Epidermal melanocyte (primary cell): Measurements from ENCODE around the gene ZXDC.

Experiments used
- DNase-seq: peaks from one replicate; pipeline ENCODE4 v3.0.0; 2011; ENCODE audit warnings: low spot score; ENCODE audit not compliant: insufficient read length

The ZXDC gene

GRCh38 chr3:126416943-126417342 is 58.7 kb downstream of the ZXDC start:
- no peak for DNase-seq

DNA sequence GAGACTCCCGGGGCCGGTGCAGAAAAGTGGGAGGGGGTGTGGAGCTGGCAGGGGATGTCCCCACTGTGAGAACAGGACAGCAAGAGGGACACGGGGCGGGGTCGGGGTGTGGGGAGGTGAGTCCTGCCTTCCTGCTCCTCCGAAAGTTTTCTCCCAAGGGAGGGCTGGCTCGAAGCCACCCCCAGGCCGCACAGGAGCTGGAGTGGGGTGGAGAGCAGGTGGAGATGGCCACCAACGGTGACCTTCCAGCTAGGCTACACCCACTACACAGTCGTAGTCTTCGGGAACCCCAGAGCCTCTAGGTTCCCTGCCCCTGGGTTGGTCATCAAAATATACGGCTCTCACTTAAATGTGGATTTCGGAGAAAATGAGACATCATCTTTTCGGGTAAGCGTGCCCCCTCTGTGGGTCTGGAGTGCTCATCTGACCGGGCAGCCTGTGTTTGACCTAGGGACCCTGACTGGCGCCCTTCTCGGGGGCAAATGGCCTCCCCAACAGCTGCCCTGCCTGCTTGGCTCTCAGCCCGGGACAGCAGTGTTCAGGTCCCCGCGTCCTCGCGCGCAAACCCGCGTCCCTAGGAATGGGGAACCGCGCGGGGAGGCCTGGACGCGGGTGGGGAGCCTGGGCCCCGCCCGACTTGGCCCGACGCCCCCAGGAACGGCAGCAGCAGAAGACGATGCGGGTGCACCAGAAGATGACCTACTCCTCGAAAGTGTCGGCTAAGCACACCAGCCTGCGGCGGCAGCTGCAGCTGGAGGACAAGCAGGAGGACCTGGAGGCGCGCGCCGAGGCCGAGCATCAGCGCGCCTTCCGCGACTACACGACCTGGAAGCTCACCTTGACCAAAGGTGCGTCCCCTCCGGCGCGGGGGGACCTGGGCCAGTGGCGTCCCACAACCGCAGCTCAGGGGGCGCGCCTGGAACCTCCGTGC is 59.8 kb downstream of the ZXDC start:
- no peak for DNase-seq

GRCh38 chr3:126414961-126415660 is 60.6 kb downstream of the ZXDC start:
- no peak for DNase-seq

DNA sequence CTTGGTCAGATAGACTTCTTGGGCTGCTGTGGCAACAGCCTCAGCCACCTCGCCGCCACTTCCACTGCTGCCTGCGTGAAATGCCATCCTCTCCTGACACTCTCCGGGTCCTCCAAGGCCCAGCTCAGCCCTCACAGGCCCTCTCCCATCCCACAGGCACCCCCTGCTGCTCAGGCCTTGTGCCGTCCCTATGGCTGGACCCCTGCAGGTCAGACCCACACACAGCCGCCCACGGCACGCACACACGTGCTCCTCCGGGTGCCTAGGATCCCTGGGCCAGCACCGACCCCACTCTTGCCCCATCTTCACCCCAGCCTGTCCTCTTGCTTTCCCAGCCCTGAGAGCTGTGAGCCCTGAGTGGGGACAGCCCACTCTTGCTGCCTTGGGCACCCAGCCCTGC is 61.3 kb downstream of the ZXDC start:
- DNase-seq: no peak

- no peak for DNase-seq
Observed at GRCh38 chr3:126413693-126414080, 62.0 kb downstream of the ZXDC start.

GRCh38 chr3:126412841-126413692 is 62.6 kb downstream of the ZXDC start:
- no peak for DNase-seq

- DNase-seq: no peak
Observed at GRCh38 chr3:126408099-126408498, 67.6 kb downstream of the ZXDC start.

DNA sequence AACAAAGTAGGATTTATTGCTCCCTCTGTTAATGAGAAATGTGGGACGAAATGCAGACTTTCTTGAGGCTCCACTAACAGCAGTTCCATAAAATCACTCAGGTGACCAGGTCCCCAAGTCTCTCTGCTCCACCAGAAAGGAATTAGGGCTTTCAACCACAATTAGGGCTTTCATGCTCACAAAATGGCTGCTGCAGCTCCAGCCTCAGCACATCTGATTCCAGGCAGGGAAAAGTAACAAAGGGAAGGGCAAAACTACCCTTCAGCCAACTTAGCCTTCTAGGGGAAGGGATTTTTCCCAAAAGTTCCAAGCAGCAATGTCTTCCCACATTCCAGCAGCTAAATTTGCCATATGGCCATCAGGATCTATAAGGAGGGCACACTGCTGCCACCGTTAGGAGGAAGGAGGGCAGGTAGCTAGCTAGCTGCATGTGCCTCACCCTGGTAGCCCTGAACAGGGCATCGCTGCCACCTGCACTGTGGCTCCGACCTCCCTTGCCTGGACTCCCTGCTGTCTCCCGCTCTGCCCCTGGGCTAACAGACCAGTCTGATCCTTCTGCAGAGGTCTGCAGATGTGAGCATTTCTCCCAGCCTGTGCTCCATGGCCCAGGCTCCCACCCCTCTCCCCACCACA is 68.2 kb downstream of the ZXDC start:
- no peak for DNase-seq

DNA sequence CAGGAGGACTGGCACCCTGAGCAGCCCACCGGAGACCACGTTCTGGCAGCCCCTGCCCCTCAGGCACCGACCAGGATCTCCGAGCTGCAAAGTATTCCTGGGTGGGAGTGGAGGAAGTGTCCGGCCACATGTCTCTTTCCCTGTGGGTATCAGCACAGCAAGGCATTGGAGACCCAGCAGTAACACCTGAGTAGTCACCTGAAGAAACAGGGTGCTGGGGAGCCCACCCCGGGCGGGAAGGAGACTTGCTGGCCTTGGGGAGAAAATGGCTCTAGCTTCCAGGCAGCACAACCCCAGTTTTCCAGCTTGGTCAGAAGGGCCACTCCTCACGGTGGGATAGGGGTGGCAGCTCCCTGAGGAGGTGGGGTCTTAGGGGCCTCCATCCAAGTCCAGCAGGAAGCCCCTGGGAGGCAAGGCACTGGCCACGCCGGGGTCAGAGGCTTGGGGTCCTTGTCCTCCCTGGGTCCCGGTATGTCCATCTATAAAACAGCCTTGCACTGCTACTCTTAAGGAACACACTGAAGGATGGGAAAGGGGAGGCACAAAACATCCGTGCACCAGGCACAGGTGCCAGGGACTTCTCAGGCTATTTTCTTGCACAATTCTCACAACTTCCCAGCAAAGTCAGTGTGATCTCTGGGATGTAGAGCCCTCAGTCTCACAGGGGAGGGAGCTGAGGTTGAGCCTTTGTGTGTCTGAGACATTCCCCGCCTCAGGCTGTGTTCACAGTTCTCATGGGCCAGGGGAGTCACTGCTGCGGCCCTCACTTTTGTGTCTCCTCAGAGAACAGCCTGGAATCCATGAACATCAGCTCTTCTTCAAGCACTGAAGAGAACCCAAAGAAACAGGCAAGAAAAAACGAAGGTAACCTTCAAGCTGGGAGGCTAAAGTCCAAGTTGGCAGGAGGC is 69.0 kb downstream of the ZXDC start:
- DNase-seq: no peak

DNA sequence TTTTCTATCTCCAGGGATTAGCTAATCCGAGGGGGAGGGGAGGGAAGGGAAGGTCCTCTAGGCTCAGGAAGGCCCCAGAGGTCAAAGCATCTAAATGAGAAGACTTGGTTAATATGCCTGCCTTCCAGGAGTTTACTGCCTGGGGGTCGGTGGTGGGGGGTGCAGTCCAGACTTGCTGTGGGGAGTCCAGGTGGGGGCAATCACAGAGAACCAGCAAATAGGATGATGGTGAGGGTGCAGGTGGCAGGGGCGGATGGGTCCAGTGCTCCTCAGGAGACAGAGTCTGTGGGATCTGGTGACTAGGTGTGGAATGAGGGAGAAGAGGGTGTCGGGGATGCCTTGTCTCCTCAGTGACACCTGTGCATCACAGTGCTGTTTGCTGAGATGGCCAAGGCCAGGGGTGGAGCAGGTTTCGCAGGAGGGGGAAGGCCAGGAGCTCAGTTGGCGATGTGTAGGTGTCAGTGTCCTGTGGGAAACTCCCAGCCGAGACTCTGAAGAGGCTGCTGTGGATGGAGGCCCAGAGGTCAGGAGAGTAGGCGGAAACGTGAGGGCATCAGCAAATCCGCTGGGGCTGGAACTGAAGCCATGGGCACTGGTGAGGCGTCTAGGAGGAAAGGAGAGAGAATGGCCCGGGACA is 72.9 kb downstream of the ZXDC start:
- no peak for DNase-seq

GRCh38 chr3:126402178-126402577 is 73.5 kb downstream of the ZXDC start:
- DNase-seq: no peak

DNA sequence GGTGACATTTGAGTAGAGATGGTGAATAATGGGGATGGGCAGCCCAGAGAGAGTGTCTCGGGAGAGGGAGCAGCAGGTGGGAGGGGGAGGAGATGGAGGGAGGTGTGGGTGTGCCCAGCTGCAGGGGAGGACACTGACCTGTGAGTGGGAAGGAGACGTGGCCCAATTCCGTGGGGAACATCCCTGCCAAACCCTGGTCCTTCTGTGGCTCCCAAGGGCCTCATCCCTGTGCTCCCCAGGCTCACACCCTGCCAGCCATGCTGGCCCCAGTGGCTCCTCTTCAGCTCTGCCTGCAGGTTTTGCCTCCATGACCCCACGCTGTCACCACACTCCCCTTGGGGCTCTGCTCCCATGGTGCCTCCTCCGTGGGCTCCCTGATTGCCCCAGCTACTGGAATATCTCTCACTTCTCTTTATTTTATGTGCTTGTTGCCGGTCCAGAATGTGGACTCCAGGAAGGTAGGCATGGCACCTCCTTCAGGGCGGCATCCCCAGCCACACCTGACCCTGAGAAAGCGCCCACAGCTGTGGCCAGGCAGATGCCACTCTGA is 74.0 kb downstream of the ZXDC start:
- DNase-seq: no peak

DNA sequence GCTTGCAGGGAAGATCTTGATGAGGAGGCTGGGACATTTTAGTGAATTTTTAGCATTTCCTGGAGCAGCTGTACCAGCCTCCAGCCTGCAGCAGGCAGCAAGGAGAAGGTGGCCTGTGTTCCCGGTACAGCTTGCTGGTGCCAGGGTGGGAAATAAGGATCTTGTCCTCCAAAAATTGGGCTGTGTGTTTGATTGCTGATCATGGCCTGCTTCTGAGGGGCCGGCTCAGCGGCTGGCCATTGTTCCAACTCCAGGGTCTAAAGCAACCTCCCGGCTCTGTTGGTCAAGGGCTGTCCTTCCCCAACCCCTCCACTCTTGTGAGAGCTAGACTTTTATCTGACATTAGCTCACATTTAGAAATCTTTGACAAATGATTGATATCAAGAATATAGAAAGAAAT is 75.9 kb downstream of the ZXDC start:
- no peak for DNase-seq

DNA sequence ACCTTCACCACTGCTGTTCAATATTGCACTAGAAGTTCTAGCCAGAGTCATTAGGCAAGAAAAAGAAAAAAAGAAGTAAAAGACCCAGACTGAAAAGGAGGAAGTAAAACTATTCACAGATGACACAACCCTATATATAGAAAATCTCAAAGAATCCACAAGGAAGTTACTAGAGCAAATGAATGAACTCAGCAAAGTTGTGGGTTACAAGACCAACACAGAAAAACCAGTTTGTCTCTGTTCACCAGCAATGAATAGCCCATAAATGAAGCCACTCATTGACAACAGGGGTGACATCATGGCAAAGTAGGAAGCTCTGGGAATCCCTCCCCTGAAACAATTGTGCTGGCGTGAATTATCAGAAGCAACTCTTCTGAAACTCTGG is 76.3 kb downstream of the ZXDC start:
- no peak for DNase-seq

- DNase-seq: no peak
Observed at GRCh38 chr3:126398423-126399350, 77.0 kb downstream of the ZXDC start.

DNA sequence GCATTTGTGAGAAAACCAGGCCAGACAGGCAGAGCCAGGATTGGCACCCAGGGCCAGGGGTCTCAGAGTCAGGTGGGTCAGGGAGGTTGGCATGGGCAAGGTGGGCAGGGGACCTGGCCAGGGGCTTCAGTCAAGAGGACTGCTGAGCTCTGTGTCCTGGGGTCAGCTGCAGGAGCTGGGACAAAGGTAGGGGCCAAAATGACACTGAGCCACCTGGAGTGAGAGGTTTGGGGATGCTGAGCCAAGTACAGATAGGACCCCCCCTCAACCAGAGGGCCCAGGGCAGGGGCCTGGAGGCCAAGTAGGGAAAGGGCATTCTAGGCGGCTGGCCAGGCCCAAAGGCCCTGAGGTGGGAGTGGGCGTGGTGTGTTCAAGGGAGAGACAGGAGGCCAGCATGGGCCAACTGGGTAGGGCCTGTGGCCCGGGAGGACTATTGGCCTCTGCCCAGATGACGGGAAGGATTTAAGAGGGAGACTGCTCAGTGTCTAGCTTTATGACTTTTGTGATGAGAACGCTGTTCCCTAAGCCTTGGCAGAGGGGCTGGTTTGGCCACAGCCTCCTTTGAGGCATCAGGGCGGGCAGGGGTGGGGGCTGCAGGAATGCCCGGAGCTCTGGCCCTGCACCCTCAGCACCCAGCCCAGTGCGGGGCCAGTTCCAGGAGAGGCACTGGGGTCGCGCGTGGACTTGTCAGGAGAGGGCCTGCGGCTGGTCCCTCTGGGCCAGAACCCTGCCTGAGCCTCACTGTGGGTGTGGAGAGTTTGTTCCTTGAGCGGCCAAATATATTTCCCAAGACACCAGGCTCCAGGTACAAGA is 77.9 kb downstream of the ZXDC start:
- DNase-seq: no peak

DNA sequence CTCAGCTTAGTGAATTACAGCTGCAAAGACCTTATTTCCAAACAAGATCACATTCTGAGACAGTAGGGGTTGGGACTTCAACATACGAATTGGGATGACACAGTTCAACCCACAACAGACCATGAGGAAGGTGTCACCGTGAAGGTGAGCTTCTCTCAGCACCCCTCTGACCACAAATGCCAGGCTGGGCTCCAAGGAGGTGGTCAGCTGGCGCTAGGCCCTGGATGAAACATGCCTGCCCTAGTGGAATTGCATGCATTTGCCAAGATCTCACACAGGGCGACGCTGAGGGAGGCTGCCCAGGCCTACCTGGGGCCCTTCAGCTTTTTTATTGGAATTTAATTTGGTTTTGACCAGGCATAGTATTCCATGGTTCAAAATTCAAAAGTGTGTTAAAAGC is 79.2 kb downstream of the ZXDC start:
- DNase-seq: no peak
